Measurements from ENCODE around the gene RPS6KA2.

The RPS6KA2 gene

GRCh38 chr6:166412911-166413384, 214.1 kb downstream of the RPS6KA2 start:
- ChIA-PET CTCF (no interaction called here), POLR2A (no interaction called here)
- Histone ChIP-seq H3K4me1 (ENCODE audit: control extremely low read depth in 1 of 4, control insufficient read depth in 4 of 4, insufficient read depth in 4 of 4, low read length in 3 of 4) (peaks cover 0 to 28% (median 20%) of the 10 kb centered on the region in 4 experiments), H3K36me3 (ENCODE audit: control insufficient read depth in 4 of 4, insufficient read depth in 4 of 4, low read length in 3 of 4) (no peaks in the 10 kb centered on the region), H3K4me3 (ENCODE audit: control insufficient read depth in 1 of 7, extremely low read depth in 1 of 7, insufficient read depth in 4 of 7, low read depth in 2 of 7, low read length in 6 of 7) (no peak overlapping the region), H3K27me3 (replicated peaks in 2 of 5; ENCODE audit: control insufficient read depth in 4 of 5, insufficient read depth in 5 of 5, low read length in 4 of 5) (no peaks in the 10 kb centered on the region), H3K27ac (ENCODE audit: insufficient read depth in 1 of 2, low read depth in 1 of 2, low read length in 2 of 2, poor library complexity in 1 of 2, severe bottlenecking in 2 of 2) (no peak overlapping the region), H3K9me3 (ENCODE audit: control extremely low read depth in 1 of 5, control insufficient read depth in 4 of 5, insufficient read depth in 2 of 5, low read depth in 1 of 5, low read length in 4 of 5) (peaks cover 0 to 2% (median 0%) of the 10 kb centered on the region in 5 experiments)
- no peak for DNase-seq
- WGBS (ENCODE audit: insufficient coverage), result 91% methylated on average over 10 of the region's 13 CpGs

GRCh38 chr6:166412156-166412910, 214.7 kb downstream of the RPS6KA2 start:
- H3K27ac ChIP-seq (ENCODE audit: insufficient read depth in 1 of 2, low read depth in 1 of 2, low read length in 2 of 2, poor library complexity in 1 of 2, severe bottlenecking in 2 of 2), result no peak overlapping the region
- peaks cover 0 to 26% (median 17%) of the 10 kb centered on the region in 4 experiments for H3K4me1 ChIP-seq (ENCODE audit: control extremely low read depth in 1 of 4, control insufficient read depth in 4 of 4, insufficient read depth in 4 of 4, low read length in 3 of 4)
- WGBS (ENCODE audit: insufficient coverage), result 93% methylated on average over 48 of the region's 49 CpGs
- H3K9me3 ChIP-seq (ENCODE audit: control extremely low read depth in 1 of 5, control insufficient read depth in 4 of 5, insufficient read depth in 2 of 5, low read depth in 1 of 5, low read length in 4 of 5), result peaks cover 0 to 2% (median 0%) of the 10 kb centered on the region in 5 experiments
- ChIA-PET POLR2A (no interaction called here), CTCF (interaction anchor here (1.2 kb wide), 1 partner anchor 23 kb away, joined by 3 read pairs; no protein-coding TSS in a partner anchor)
- H3K36me3 ChIP-seq (ENCODE audit: control insufficient read depth in 4 of 4, insufficient read depth in 4 of 4, low read length in 3 of 4), result no peaks in the 10 kb centered on the region
- H3K27me3 ChIP-seq (replicated peaks in 2 of 5; ENCODE audit: control insufficient read depth in 4 of 5, insufficient read depth in 5 of 5, low read length in 4 of 5), result no peaks in the 10 kb centered on the region
- no peak for DNase-seq
- H3K4me3 ChIP-seq (ENCODE audit: control insufficient read depth in 1 of 7, extremely low read depth in 1 of 7, insufficient read depth in 4 of 7, low read depth in 2 of 7, low read length in 6 of 7), result no peak overlapping the region

DNA sequence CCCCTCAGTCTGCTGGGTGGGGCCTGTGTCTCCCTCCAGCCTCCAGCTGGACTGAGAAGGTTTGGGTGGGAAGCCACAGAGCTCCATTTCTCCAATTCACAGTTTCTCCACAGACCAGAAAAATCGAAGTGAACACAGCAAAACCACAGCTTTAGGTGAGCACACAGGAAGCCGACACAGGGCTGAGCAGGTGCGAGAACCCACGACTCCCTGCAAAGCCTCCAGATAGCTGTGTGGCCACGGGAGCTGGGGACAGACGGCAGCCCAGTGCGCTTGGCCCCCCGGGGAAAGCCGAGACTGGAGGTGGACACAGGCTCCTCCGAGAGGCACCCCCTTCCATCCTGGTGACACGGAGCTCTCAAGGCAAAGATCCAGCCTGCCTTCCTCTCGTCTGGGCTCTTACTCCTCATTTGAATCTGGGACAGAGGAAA, 215.3 kb downstream of the RPS6KA2 start:
- Histone ChIP-seq H3K4me3 (ENCODE audit: control insufficient read depth in 1 of 7, extremely low read depth in 1 of 7, insufficient read depth in 4 of 7, low read depth in 2 of 7, low read length in 6 of 7) (no peak overlapping the region), H3K27me3 (replicated peaks in 2 of 5; ENCODE audit: control insufficient read depth in 4 of 5, insufficient read depth in 5 of 5, low read length in 4 of 5) (no peaks in the 10 kb centered on the region), H3K36me3 (ENCODE audit: control insufficient read depth in 4 of 4, insufficient read depth in 4 of 4, low read length in 3 of 4) (no peaks in the 10 kb centered on the region), H3K27ac (ENCODE audit: insufficient read depth in 1 of 2, low read depth in 1 of 2, low read length in 2 of 2, poor library complexity in 1 of 2, severe bottlenecking in 2 of 2) (no peak overlapping the region), H3K9me3 (ENCODE audit: control extremely low read depth in 1 of 5, control insufficient read depth in 4 of 5, insufficient read depth in 2 of 5, low read depth in 1 of 5, low read length in 4 of 5) (peaks cover 0 to 2% (median 0%) of the 10 kb centered on the region in 5 experiments), H3K4me1 (ENCODE audit: control extremely low read depth in 1 of 4, control insufficient read depth in 4 of 4, insufficient read depth in 4 of 4, low read length in 3 of 4) (peaks cover 0 to 20% (median 13%) of the 10 kb centered on the region in 4 experiments)
- WGBS (ENCODE audit: insufficient coverage), result 80% methylated on average over 12 of the region's 12 CpGs
- POLR2A ChIA-PET, result no interaction called here
- CTCF ChIA-PET, result interaction anchor here (1.2 kb wide), 1 partner anchor 24 kb away, joined by 3 read pairs; no protein-coding TSS in a partner anchor
- no peak for DNase-seq

GRCh38 chr6:166411271-166411670, 215.8 kb downstream of the RPS6KA2 start:
- ChIA-PET POLR2A (interaction anchor here (0.6 to 0.7 kb wide), 2 partner anchors 13 to 341 kb away, joined by 3 to 7 read pairs; no protein-coding TSS in a partner anchor), CTCF (interaction anchor here (0.6 to 1.2 kb wide), 2 partner anchors 24 to 177 kb away, joined by 3 to 5 read pairs; no protein-coding TSS in a partner anchor)
- no peak for DNase-seq
- H3K4me1 ChIP-seq (ENCODE audit: control extremely low read depth in 1 of 4, control insufficient read depth in 4 of 4, insufficient read depth in 4 of 4, low read length in 3 of 4), result peaks cover 0 to 18% (median 12%) of the 10 kb centered on the region in 4 experiments
- no peak overlapping the region for H3K27ac ChIP-seq (ENCODE audit: insufficient read depth in 1 of 2, low read depth in 1 of 2, low read length in 2 of 2, poor library complexity in 1 of 2, severe bottlenecking in 2 of 2)
- H3K27me3 ChIP-seq (replicated peaks in 2 of 5; ENCODE audit: control insufficient read depth in 4 of 5, insufficient read depth in 5 of 5, low read length in 4 of 5), result no peaks in the 10 kb centered on the region
- H3K9me3 ChIP-seq (ENCODE audit: control extremely low read depth in 1 of 5, control insufficient read depth in 4 of 5, insufficient read depth in 2 of 5, low read depth in 1 of 5, low read length in 4 of 5), result peaks cover 0 to 2% (median 0%) of the 10 kb centered on the region in 5 experiments
- over 99% methylated on average over 14 of the region's 15 CpGs for WGBS (ENCODE audit: insufficient coverage)
- H3K36me3 ChIP-seq (ENCODE audit: control insufficient read depth in 4 of 4, insufficient read depth in 4 of 4, low read length in 3 of 4), result no peaks in the 10 kb centered on the region
- no peak overlapping the region for H3K4me3 ChIP-seq (ENCODE audit: control insufficient read depth in 1 of 7, extremely low read depth in 1 of 7, insufficient read depth in 4 of 7, low read depth in 2 of 7, low read length in 6 of 7)

GRCh38 chr6:166410426-166410935, 216.6 kb downstream of the RPS6KA2 start:
- peaks cover 0 to 15% (median 10%) of the 10 kb centered on the region in 4 experiments for H3K4me1 ChIP-seq (ENCODE audit: control extremely low read depth in 1 of 4, control insufficient read depth in 4 of 4, insufficient read depth in 4 of 4, low read length in 3 of 4)
- no peaks in the 10 kb centered on the region for H3K36me3 ChIP-seq (ENCODE audit: control insufficient read depth in 4 of 4, insufficient read depth in 4 of 4, low read length in 3 of 4)
- DNase-seq, result no peak
- ChIA-PET POLR2A (interaction anchor here (0.6 to 0.7 kb wide), 2 partner anchors 12 to 342 kb away, joined by 3 to 7 read pairs; no protein-coding TSS in a partner anchor), CTCF (interaction anchor here (1.3 to 1.4 kb wide), 3 partner anchors 10 to 16 kb away, joined by 3 to 8 read pairs (median 4); no protein-coding TSS in a partner anchor)
- H3K9me3 ChIP-seq (ENCODE audit: control extremely low read depth in 1 of 5, control insufficient read depth in 4 of 5, insufficient read depth in 2 of 5, low read depth in 1 of 5, low read length in 4 of 5), result no peaks in the 10 kb centered on the region
- H3K4me3 ChIP-seq (ENCODE audit: control insufficient read depth in 1 of 7, extremely low read depth in 1 of 7, insufficient read depth in 4 of 7, low read depth in 2 of 7, low read length in 6 of 7), result no peak overlapping the region
- no peak overlapping the region for H3K27ac ChIP-seq (ENCODE audit: insufficient read depth in 1 of 2, low read depth in 1 of 2, low read length in 2 of 2, poor library complexity in 1 of 2, severe bottlenecking in 2 of 2)
- no peaks in the 10 kb centered on the region for H3K27me3 ChIP-seq (replicated peaks in 2 of 5; ENCODE audit: control insufficient read depth in 4 of 5, insufficient read depth in 5 of 5, low read length in 4 of 5)
- 100% methylated on average over 3 of the region's 10 CpGs for WGBS (ENCODE audit: insufficient coverage)

- peak; percentile 15 to 84 (median 76) for DNase-seq
- Histone ChIP-seq H3K27ac (ENCODE audit: insufficient read depth in 1 of 2, low read depth in 1 of 2, low read length in 2 of 2, poor library complexity in 1 of 2, severe bottlenecking in 2 of 2) (no peak overlapping the region), H3K9me3 (ENCODE audit: control extremely low read depth in 1 of 5, control insufficient read depth in 4 of 5, insufficient read depth in 2 of 5, low read depth in 1 of 5, low read length in 4 of 5) (no peaks in the 10 kb centered on the region), H3K36me3 (ENCODE audit: control insufficient read depth in 4 of 4, insufficient read depth in 4 of 4, low read length in 3 of 4) (no peaks in the 10 kb centered on the region), H3K27me3 (replicated peaks in 2 of 5; ENCODE audit: control insufficient read depth in 4 of 5, insufficient read depth in 5 of 5, low read length in 4 of 5) (no peaks in the 10 kb centered on the region), H3K4me3 (ENCODE audit: control insufficient read depth in 1 of 7, extremely low read depth in 1 of 7, insufficient read depth in 4 of 7, low read depth in 2 of 7, low read length in 6 of 7) (no peak overlapping the region), H3K4me1 (ENCODE audit: control extremely low read depth in 1 of 4, control insufficient read depth in 4 of 4, insufficient read depth in 4 of 4, low read length in 3 of 4) (peaks cover 0 to 12% (median 6%) of the 10 kb centered on the region in 4 experiments)
- ChIA-PET CTCF (interaction anchor here (0.7 to 1.4 kb wide), 5 partner anchors 8 to 40 kb away, joined by 3 to 8 read pairs (median 3); no protein-coding TSS in a partner anchor), POLR2A (no interaction called here)
- 71% methylated on average over 20 of the region's 22 CpGs for WGBS (ENCODE audit: insufficient coverage)
Observed at GRCh38 chr6:166408936-166409755, 217.9 kb downstream of the RPS6KA2 start.
